Measurements from ENCODE around the gene IGF2BP2.

IGF2BP2 gene

DNA sequence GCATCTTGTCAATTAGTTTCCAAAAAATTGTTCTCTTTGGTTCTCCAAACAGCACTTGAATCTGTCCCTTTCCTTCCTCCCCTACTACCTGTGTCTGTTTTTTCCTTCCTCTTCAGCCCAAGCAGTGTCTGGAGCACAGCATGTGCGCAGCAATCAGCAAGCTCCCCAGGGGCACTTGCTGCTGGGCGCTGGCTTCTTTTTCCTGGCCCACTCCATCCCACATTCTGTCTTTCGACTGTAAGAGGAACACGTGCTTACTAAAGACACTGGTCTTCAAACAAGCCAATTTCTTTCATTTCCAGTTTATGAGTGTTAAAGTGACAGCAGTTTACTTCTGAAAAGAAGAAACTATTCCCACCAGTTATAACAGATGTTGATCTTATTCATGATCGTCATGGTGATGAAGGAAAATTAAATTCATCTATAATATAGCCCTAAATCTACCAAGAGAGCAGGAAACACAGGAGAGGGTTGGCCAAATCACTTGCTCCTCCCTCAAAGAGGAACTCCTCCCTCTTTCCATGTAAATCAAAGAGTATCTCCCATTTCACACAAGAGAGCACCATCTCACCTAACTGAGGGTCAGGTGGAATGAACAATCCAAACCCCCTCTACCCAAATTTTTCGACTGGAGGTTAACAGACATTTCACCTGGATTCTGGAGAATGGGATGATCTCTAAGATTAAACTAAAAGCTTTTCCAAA, 115.4 kb downstream of the IGF2BP2 start:
- Histone ChIP-seq H3K23ac (ENCODE audit: low read length) (no peak overlapping the region), H3K4ac (ENCODE audit: low read depth, low read length) (no peak overlapping the region), H4K8ac (ENCODE audit: low read depth, low read length) (no peak overlapping the region), H4K5ac (ENCODE audit: low read length) (no peak overlapping the region), H2AK5ac (ENCODE audit: low read length) (no peak overlapping the region), H3K4me1 (ENCODE audit: control insufficient read depth, low read depth, low read length) (peaks cover 4% of the 10 kb centered on the region), H3K36me3 (ENCODE audit: control insufficient read depth, insufficient read depth, low read length) (no peaks in the 10 kb centered on the region), H3K18ac (ENCODE audit: low read length) (no peak overlapping the region), H3K9ac (ENCODE audit: low read length) (no peak overlapping the region), H3K27ac (ENCODE audit: low read depth, low read length) (no peak overlapping the region), H2BK5ac (ENCODE audit: low read length) (no peak overlapping the region), H3K4me3 (ENCODE audit: low read length) (no peak overlapping the region), H3K79me1 (ENCODE audit: low read length) (peaks cover 33% of the 10 kb centered on the region), H3K27me3 (ENCODE audit: insufficient read depth, low read length, poor library complexity) (no peaks in the 10 kb centered on the region), H3K79me2 (ENCODE audit: control insufficient read depth, insufficient read depth, low read length) (peaks cover 51% of the 10 kb centered on the region), H2BK15ac (replicated peaks; ENCODE audit: low read depth) (no peak overlapping the region), H3K4me2 (ENCODE audit: low read length) (no peak overlapping the region), H3K56ac (ENCODE audit: low read length) (no peak overlapping the region), H2BK120ac (ENCODE audit: low read depth, low read length) (no peak overlapping the region)
- DNase-seq, result no peak
- WGBS (ENCODE audit: extremely low coverage, insufficient coverage, low lambda C conversion rate), result no CpG with 5 or more reads among the region's 6 CpGs

GRCh38 chr3:185708392-185708791, 116.5 kb downstream of the IGF2BP2 start:
- Histone ChIP-seq H3K79me2 (ENCODE audit: control insufficient read depth, insufficient read depth, low read length) (peaks cover 57% of the 10 kb centered on the region), H3K79me1 (ENCODE audit: low read length) (peaks cover 40% of the 10 kb centered on the region), H2AK5ac (ENCODE audit: low read length) (no peak overlapping the region), H4K5ac (ENCODE audit: low read length) (no peak overlapping the region), H3K4me1 (ENCODE audit: control insufficient read depth, low read depth, low read length) (peaks cover 4% of the 10 kb centered on the region), H3K36me3 (ENCODE audit: control insufficient read depth, insufficient read depth, low read length) (no peaks in the 10 kb centered on the region), H2BK5ac (ENCODE audit: low read length) (no peak overlapping the region), H3K4me2 (ENCODE audit: low read length) (no peak overlapping the region), H3K27ac (ENCODE audit: low read depth, low read length) (no peak overlapping the region), H3K56ac (ENCODE audit: low read length) (no peak overlapping the region), H2BK15ac (replicated peaks; ENCODE audit: low read depth) (no peak overlapping the region), H3K4me3 (ENCODE audit: low read length) (no peak overlapping the region), H3K4ac (ENCODE audit: low read depth, low read length) (no peak overlapping the region), H3K27me3 (ENCODE audit: insufficient read depth, low read length, poor library complexity) (no peaks in the 10 kb centered on the region), H2BK120ac (ENCODE audit: low read depth, low read length) (no peak overlapping the region), H3K23ac (ENCODE audit: low read length) (no peak overlapping the region), H3K9ac (ENCODE audit: low read length) (no peak overlapping the region), H4K8ac (ENCODE audit: low read depth, low read length) (no peak overlapping the region), H3K18ac (ENCODE audit: low read length) (no peak overlapping the region)
- no CpG with 5 or more reads among the region's 5 CpGs for WGBS (ENCODE audit: extremely low coverage, insufficient coverage, low lambda C conversion rate)
- DNase-seq, result no peak

DNA sequence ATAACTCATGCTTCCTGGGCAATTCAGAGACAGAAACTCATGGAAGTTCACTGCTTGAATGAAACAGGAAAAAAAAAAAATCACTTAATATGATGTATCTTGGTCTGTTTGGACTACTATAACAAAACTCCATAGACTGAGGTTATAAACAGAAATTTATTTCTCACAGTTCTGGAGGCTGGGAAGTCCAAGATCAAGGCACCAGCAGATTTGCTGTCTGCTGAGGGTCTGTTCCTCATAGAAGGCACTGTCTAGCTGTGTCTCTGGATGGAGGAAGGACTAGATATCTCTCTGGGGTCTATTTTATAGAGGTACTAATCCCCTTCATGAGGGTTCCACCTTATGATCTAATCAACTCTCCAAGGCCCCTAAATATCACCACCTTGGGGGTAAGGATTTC, 119.3 kb downstream of the IGF2BP2 start:
- Histone ChIP-seq H3K18ac (ENCODE audit: low read length) (no peak overlapping the region), H3K56ac (ENCODE audit: low read length) (no peak overlapping the region), H3K4me2 (ENCODE audit: low read length) (no peak overlapping the region), H2BK120ac (ENCODE audit: low read depth, low read length) (no peak overlapping the region), H3K4ac (ENCODE audit: low read depth, low read length) (no peak overlapping the region), H2BK15ac (replicated peaks; ENCODE audit: low read depth) (no peak overlapping the region), H3K27me3 (ENCODE audit: insufficient read depth, low read length, poor library complexity) (no peaks in the 10 kb centered on the region), H4K5ac (ENCODE audit: low read length) (no peak overlapping the region), H3K36me3 (ENCODE audit: control insufficient read depth, insufficient read depth, low read length) (no peaks in the 10 kb centered on the region), H3K79me1 (ENCODE audit: low read length) (peaks cover 35% of the 10 kb centered on the region), H3K9ac (ENCODE audit: low read length) (no peak overlapping the region), H2AK5ac (ENCODE audit: low read length) (no peak overlapping the region), H3K23ac (ENCODE audit: low read length) (no peak overlapping the region), H2BK5ac (ENCODE audit: low read length) (no peak overlapping the region), H4K8ac (ENCODE audit: low read depth, low read length) (no peak overlapping the region), H3K27ac (ENCODE audit: low read depth, low read length) (no peak overlapping the region), H3K4me3 (ENCODE audit: low read length) (no peak overlapping the region), H3K4me1 (ENCODE audit: control insufficient read depth, low read depth, low read length) (peaks cover 10% of the 10 kb centered on the region), H3K79me2 (ENCODE audit: control insufficient read depth, insufficient read depth, low read length) (peaks cover 53% of the 10 kb centered on the region)
- no peak for DNase-seq

DNA sequence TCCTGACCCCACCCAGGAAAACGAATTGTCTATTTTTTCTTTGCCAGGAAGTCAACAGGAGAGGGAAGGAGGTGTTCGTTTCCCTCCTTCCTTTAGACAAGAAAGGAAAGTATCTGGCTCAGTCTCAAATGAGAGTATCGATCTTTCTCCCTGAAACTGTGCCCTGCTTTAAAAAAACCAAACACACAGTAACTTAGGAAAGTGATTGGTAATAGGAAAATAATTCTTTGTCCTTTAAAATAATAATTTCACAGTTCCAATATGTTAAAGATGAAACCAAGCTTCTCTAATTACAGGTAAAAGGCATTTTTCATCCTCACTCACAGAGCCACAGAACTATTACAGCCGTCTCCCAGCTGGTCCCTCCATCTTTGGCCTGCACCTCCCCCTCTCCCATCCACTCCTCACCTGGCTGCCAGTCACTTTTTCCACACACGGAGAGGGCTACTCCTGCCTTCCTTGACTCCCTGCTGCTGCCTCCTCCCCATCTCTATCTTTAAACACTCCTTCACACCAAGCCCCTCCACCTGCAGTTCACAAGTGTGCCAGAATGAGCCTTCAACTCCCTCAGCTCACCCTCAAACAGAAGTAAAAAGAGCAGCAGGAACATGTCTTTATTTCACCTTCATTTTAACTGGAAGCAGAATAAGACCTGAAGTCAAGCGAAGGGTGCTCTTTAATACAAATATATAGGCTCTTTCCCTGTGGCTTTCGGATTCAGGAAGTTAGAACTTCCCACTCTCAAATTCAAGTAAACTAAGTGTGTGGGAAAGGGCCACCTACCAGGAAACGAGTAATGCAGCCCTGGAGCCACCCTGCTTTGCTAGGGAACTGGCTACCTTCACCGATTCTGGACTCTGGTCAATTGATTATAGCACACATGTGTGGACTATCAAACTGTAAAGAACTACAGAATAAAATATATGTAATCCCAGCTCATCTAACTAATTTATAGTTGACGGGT, 122.3 kb downstream of the IGF2BP2 start:
- Histone ChIP-seq H3K27me3 (ENCODE audit: insufficient read depth, low read length, poor library complexity) (no peaks in the 10 kb centered on the region), H3K56ac (ENCODE audit: low read length) (no peak overlapping the region), H3K9ac (ENCODE audit: low read length) (no peak overlapping the region), H3K79me1 (ENCODE audit: low read length) (peaks cover 27% of the 10 kb centered on the region), H3K36me3 (ENCODE audit: control insufficient read depth, insufficient read depth, low read length) (no peaks in the 10 kb centered on the region), H3K4me2 (ENCODE audit: low read length) (no peak overlapping the region), H2BK15ac (replicated peaks; ENCODE audit: low read depth) (no peak overlapping the region), H2AK5ac (ENCODE audit: low read length) (no peak overlapping the region), H3K18ac (ENCODE audit: low read length) (no peak overlapping the region), H3K4ac (ENCODE audit: low read depth, low read length) (no peak overlapping the region), H3K27ac (ENCODE audit: low read depth, low read length) (peak overlapping the region; percentile 23), H2BK120ac (ENCODE audit: low read depth, low read length) (no peak overlapping the region), H3K79me2 (ENCODE audit: control insufficient read depth, insufficient read depth, low read length) (peaks cover 43% of the 10 kb centered on the region), H4K5ac (ENCODE audit: low read length) (no peak overlapping the region), H3K4me1 (ENCODE audit: control insufficient read depth, low read depth, low read length) (peaks cover 10% of the 10 kb centered on the region), H3K4me3 (ENCODE audit: low read length) (no peak overlapping the region), H4K8ac (ENCODE audit: low read depth, low read length) (no peak overlapping the region), H2BK5ac (ENCODE audit: low read length) (no peak overlapping the region), H3K23ac (ENCODE audit: low read length) (no peak overlapping the region)
- DNase-seq, result peak; percentile 65
- no CpG with 5 or more reads among the region's 10 CpGs for WGBS (ENCODE audit: extremely low coverage, insufficient coverage, low lambda C conversion rate)

- no peak overlapping the region for H3K27ac ChIP-seq (ENCODE audit: low read depth, low read length)
- H2BK15ac ChIP-seq (replicated peaks; ENCODE audit: low read depth), result no peak overlapping the region
- no peak overlapping the region for H3K9ac ChIP-seq (ENCODE audit: low read length)
These were observed 123.1 kb downstream of the IGF2BP2 start for GRCh38 chr3:185701611-185702261.

More at GRCh38 chr3:185701611-185702261, 123.1 kb downstream of the IGF2BP2 start:
- H4K5ac ChIP-seq (ENCODE audit: low read length), result no peak overlapping the region
- no peak overlapping the region for H3K23ac ChIP-seq (ENCODE audit: low read length)
- H2BK5ac ChIP-seq (ENCODE audit: low read length), result no peak overlapping the region
- peak; percentile 19 for DNase-seq
- H2BK120ac ChIP-seq (ENCODE audit: low read depth, low read length), result no peak overlapping the region
- peaks cover 43% of the 10 kb centered on the region for H3K79me2 ChIP-seq (ENCODE audit: control insufficient read depth, insufficient read depth, low read length)
- peaks cover 10% of the 10 kb centered on the region for H3K4me1 ChIP-seq (ENCODE audit: control insufficient read depth, low read depth, low read length)
- WGBS (ENCODE audit: extremely low coverage, insufficient coverage, low lambda C conversion rate), result no CpG with 5 or more reads among the region's 10 CpGs
- H3K79me1 ChIP-seq (ENCODE audit: low read length), result peaks cover 27% of the 10 kb centered on the region
- no peak overlapping the region for H3K56ac ChIP-seq (ENCODE audit: low read length)
- no peak overlapping the region for H3K18ac ChIP-seq (ENCODE audit: low read length)
- H3K36me3 ChIP-seq (ENCODE audit: control insufficient read depth, insufficient read depth, low read length), result no peaks in the 10 kb centered on the region
- no peak overlapping the region for H3K4ac ChIP-seq (ENCODE audit: low read depth, low read length)
- H3K4me3 ChIP-seq (ENCODE audit: low read length), result no peak overlapping the region
- no peak overlapping the region for H4K8ac ChIP-seq (ENCODE audit: low read depth, low read length)
- H3K27me3 ChIP-seq (ENCODE audit: insufficient read depth, low read length, poor library complexity), result no peaks in the 10 kb centered on the region
- no peak overlapping the region for H2AK5ac ChIP-seq (ENCODE audit: low read length)
- no peak overlapping the region for H3K4me2 ChIP-seq (ENCODE audit: low read length)
